H9 (cell line): ENCODE data around the gene ZNF547. TPM values are rescaled to one million over a fixed set of nuclear protein-coding genes. Genes with fewer than 3 reads are reported as not detected.

Experiments
- DNase-seq: peaks from one replicate; pipeline ENCODE4 v3.0.0-alpha.2; 2017
- H2AFZ ChIP-seq: one replicate; pipeline ENCODE4 v1.6.1; 2013; ENCODE audit warnings: mild to moderate bottlenecking, low read length, control low read depth, moderate library complexity
- H2AK5ac ChIP-seq: 2 replicates; pipeline ENCODE4 v1.6.1; 2013; ENCODE audit warnings: low read length, control low read depth, mixed read lengths; ENCODE audit not compliant: insufficient read length
- H2BK120ac ChIP-seq: one replicate; pipeline ENCODE4 v1.6.1; 2013; ENCODE audit warnings: low read depth, mild to moderate bottlenecking, low read length, control low read depth, inconsistent platforms; ENCODE audit not compliant: poor library complexity, severe bottlenecking
- H2BK12ac ChIP-seq: 2 replicates; pipeline ENCODE4 v1.6.1; 2013; ENCODE audit warnings: low read length, control low read depth, mixed read lengths, low read depth; ENCODE audit not compliant: insufficient read length
- H2BK15ac ChIP-seq: 2 replicates; pipeline ENCODE4 v1.6.1; 2013; ENCODE audit warnings: low read depth, low read length, control low read depth
- H2BK20ac ChIP-seq: one replicate; pipeline ENCODE4 v1.6.1; 2013; ENCODE audit warnings: low read depth, mild to moderate bottlenecking, low read length, control low read depth, inconsistent platforms; ENCODE audit not compliant: poor library complexity, severe bottlenecking
- H2BK5ac ChIP-seq: 2 replicates; pipeline ENCODE4 v1.6.1; 2013; ENCODE audit warnings: low read length, control low read depth, mixed read lengths; ENCODE audit not compliant: insufficient read length
- H3K14ac ChIP-seq: 2 replicates; pipeline ENCODE4 v1.6.1; 2013; ENCODE audit warnings: low read length, control low read depth; ENCODE audit not compliant: insufficient read depth
- H3K18ac ChIP-seq: 2 replicates; pipeline ENCODE4 v1.6.1; 2013; ENCODE audit warnings: low read depth, mild to moderate bottlenecking, mixed read lengths, low read length, control low read depth; ENCODE audit not compliant: insufficient read length
- H3K23ac ChIP-seq: 2 replicates; pipeline ENCODE4 v1.6.1; 2013; ENCODE audit warnings: low read length, control low read depth, mixed read lengths, low read depth; ENCODE audit not compliant: insufficient read length
- H3K23me2 ChIP-seq: 2 replicates; pipeline ENCODE4 v1.6.1; 2013; ENCODE audit warnings: low read depth, mild to moderate bottlenecking, mixed read lengths, low read length, control low read depth; ENCODE audit not compliant: insufficient read length, poor library complexity, severe bottlenecking
- H3K27ac ChIP-seq: 2 replicates; pipeline ENCODE4 v1.5.1; 2013; ENCODE audit warnings: low read length, control low read depth, mixed read lengths, low read depth; ENCODE audit not compliant: insufficient read length
- H3K27me3 ChIP-seq: 2 replicates; pipeline ENCODE4 v1.6.1; 2013; ENCODE audit warnings: low read length, control low read depth, inconsistent platforms; ENCODE audit not compliant: insufficient read depth
- H3K4ac ChIP-seq: 2 replicates; pipeline ENCODE4 v1.6.1; 2013; ENCODE audit warnings: low read depth, mild to moderate bottlenecking, control low read depth, inconsistent platforms, low read length, moderate library complexity
- H3K4me1 ChIP-seq: 2 replicates; pipeline ENCODE4 v1.6.1; 2013; ENCODE audit warnings: low read length, control low read depth, inconsistent platforms; ENCODE audit not compliant: insufficient read depth
- H3K4me2 ChIP-seq: 2 replicates; pipeline ENCODE4 v1.6.1; 2013; ENCODE audit warnings: low read length, control low read depth, mixed read lengths; ENCODE audit not compliant: insufficient read length, insufficient read depth
- H3K56ac ChIP-seq: 2 replicates; pipeline ENCODE4 v1.6.1; 2013; ENCODE audit warnings: low read depth, mild to moderate bottlenecking, mixed read lengths, low read length, control low read depth; ENCODE audit not compliant: insufficient read length
- H3K79me1 ChIP-seq: 2 replicates; pipeline ENCODE4 v1.6.1; 2013; ENCODE audit warnings: low read depth, mild to moderate bottlenecking, moderate library complexity, low read length, control low read depth, inconsistent platforms; ENCODE audit not compliant: insufficient read depth, poor library complexity, severe bottlenecking
- H3K79me2 ChIP-seq: 2 replicates; pipeline ENCODE4 v1.6.1; 2013; ENCODE audit warnings: low read length, control low read depth, inconsistent platforms; ENCODE audit not compliant: insufficient read depth
- H3K9ac ChIP-seq: 2 replicates; pipeline ENCODE4 v1.6.1; 2013; ENCODE audit warnings: low read length, control low read depth, mixed read lengths; ENCODE audit not compliant: insufficient read length; ENCODE audit errors: extremely low read depth
- H3K9me3 ChIP-seq: one replicate; pipeline ENCODE4 v1.6.1; 2013; ENCODE audit warnings: low read depth, low read length, inconsistent platforms; ENCODE audit not compliant: control insufficient read depth
- H3T11ph ChIP-seq: one replicate; pipeline ENCODE4 v1.6.1; 2013; ENCODE audit warnings: mild to moderate bottlenecking, low read length, control low read depth, inconsistent platforms
- H4K20me1 ChIP-seq: one replicate; pipeline ENCODE4 v1.6.1; 2013; ENCODE audit not compliant: control insufficient read depth, insufficient read length, insufficient read depth
- H4K5ac ChIP-seq: 2 replicates; pipeline ENCODE4 v1.6.1; 2013; ENCODE audit warnings: low read depth, mild to moderate bottlenecking, mixed read lengths, low read length, control low read depth; ENCODE audit not compliant: insufficient read length
- H4K8ac ChIP-seq: replicated peaks from 2 replicates; pipeline ENCODE4 v1.6.1; 2013; ENCODE audit warnings: low read length, control low read depth, mixed read lengths, low read depth; ENCODE audit not compliant: insufficient read length
- H4K91ac ChIP-seq: 2 replicates; pipeline ENCODE4 v1.6.1; 2013; ENCODE audit warnings: low read depth, mild to moderate bottlenecking, moderate library complexity, mixed read lengths, low read length, control low read depth; ENCODE audit not compliant: insufficient read length
- H3K27ac Mint-ChIP-seq, 3 experiments: 2 replicates in 2 of 3; 3 replicates in 1 of 3; pipeline ENCODE4 v1.8.0; 2020 to 2021; ENCODE audit warnings: mixed read lengths in 3 of 3, mild to moderate bottlenecking in 1 of 3, moderate library complexity in 1 of 3
- H3K27me3 Mint-ChIP-seq: 2 replicates; pipeline ENCODE4 v1.8.0; 2021; ENCODE audit warnings: low read depth, mild to moderate bottlenecking, moderate library complexity, mixed read lengths
- H3K36me3 Mint-ChIP-seq, 3 experiments: 2 replicates in 2 of 3; 3 replicates in 1 of 3; pipeline ENCODE4 v1.8.0; 2020 to 2021; ENCODE audit warnings: low read depth in 3 of 3, mixed read lengths in 3 of 3; ENCODE audit not compliant: insufficient read depth in 1 of 3
- H3K4me1 Mint-ChIP-seq, 2 experiments: 2 replicates each; pipeline ENCODE4 v1.8.0; 2020; ENCODE audit warnings: mixed read lengths in 2 of 2
- H3K4me3 Mint-ChIP-seq, 2 experiments: 2 replicates in 1 of 2; 3 replicates in 1 of 2; pipeline ENCODE4 v1.8.0; 2020 to 2021; ENCODE audit warnings: mild to moderate bottlenecking in 2 of 2, mixed read lengths in 2 of 2, moderate library complexity in 1 of 2
- H3K9me3 Mint-ChIP-seq, 2 experiments: 2 replicates in 1 of 2; 3 replicates in 1 of 2; pipeline ENCODE4 v1.8.0; 2020; ENCODE audit warnings: mild to moderate bottlenecking in 2 of 2, mixed read lengths in 2 of 2, moderate library complexity in 1 of 2
- WGBS: extraction: QIAGEN DNeasy Blood & Tissue Kit; methylation state at CpG from one replicate; pipeline ENCODE4 v1.1.7; 2013; ENCODE audit warnings: missing lambda C conversion rate, low lambda C conversion rate, mixed read lengths; ENCODE audit not compliant: insufficient read length; ENCODE audit errors: extremely low coverage; 5-methylcytosine and 5-hydroxymethylcytosine counted together
- total RNA-seq: library from RNA; stranded (reverse); gene quantifications from 2 replicates; pipeline ENCODE4 v1.2.1, GENCODE V29; 2021
- TF ChIP-seq, protein P1 (sequence below): fragments of 200-600 bp; sonication (generic); conservative IDR thresholded peaks from 3 replicates; pipeline ENCODE4 v1.8.0; 2021; ENCODE audit warnings: antibody characterized with exemption, mild to moderate bottlenecking

ZNF547 gene
- total RNA-seq, 1 experiment from 2014 or later: 3.8 TPM

DNA sequence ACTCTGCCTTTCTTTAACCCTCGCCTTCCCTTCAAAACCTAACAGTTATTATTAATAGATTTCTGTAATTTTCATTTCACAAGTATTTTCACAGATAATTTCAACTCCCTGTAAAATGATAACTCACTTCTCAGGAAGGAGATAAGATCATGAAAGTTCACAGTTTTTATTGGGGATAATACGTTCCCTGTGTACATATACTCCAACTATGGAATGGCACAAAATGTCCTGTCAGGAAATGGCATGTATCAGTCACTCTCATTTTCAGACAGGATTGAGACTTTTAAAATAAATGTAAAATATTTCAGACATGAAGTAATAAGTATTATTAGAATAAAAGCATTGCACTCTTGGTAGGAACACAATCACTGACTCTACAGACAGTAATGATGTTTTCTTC is 932 bp upstream of the ZNF547 start:
- TF ChIP-seq, protein P1, sequence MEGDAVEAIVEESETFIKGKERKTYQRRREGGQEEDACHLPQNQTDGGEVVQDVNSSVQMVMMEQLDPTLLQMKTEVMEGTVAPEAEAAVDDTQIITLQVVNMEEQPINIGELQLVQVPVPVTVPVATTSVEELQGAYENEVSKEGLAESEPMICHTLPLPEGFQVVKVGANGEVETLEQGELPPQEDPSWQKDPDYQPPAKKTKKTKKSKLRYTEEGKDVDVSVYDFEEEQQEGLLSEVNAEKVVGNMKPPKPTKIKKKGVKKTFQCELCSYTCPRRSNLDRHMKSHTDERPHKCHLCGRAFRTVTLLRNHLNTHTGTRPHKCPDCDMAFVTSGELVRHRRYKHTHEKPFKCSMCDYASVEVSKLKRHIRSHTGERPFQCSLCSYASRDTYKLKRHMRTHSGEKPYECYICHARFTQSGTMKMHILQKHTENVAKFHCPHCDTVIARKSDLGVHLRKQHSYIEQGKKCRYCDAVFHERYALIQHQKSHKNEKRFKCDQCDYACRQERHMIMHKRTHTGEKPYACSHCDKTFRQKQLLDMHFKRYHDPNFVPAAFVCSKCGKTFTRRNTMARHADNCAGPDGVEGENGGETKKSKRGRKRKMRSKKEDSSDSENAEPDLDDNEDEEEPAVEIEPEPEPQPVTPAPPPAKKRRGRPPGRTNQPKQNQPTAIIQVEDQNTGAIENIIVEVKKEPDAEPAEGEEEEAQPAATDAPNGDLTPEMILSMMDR: no peak
- no peaks in the 10 kb centered on the region for H3K27me3 Mint-ChIP-seq
- peak overlapping the region; percentile 47 for H3K27ac ChIP-seq

More for the DNA sequence above, 932 bp upstream of the ZNF547 start:
- H2BK20ac ChIP-seq: no peak overlapping the region
- no peak overlapping the region for H3K4ac ChIP-seq
- no peak overlapping the region for H4K5ac ChIP-seq
- peak overlapping the region; percentile 93 for H3K4me2 ChIP-seq
- H2BK15ac ChIP-seq: no peak overlapping the region
- no peaks in the 10 kb centered on the region for H3K79me1 ChIP-seq
- no peaks in the 10 kb centered on the region for H3K27me3 ChIP-seq
- H3T11ph ChIP-seq: no peak overlapping the region
- WGBS: no CpG with 5 or more reads among the region's 2 CpGs
- H3K27ac Mint-ChIP-seq: peak overlapping the region in 1 of 3 experiments; percentile 98; a peak in 2 of 7 replicates
- no peaks in the 10 kb centered on the region for H3K9me3 Mint-ChIP-seq
- no peaks in the 10 kb centered on the region for H3K9me3 ChIP-seq
- H4K91ac ChIP-seq: no peak overlapping the region
- peak overlapping the region; percentile 28; the same call in 1 of the 2 replicates for H3K14ac ChIP-seq
- H3K4me1 Mint-ChIP-seq: peaks cover 9 to 11% of the 10 kb centered on the region in 2 experiments
- peak overlapping the region; percentile 50 for H3K18ac ChIP-seq
- peaks cover 4% of the 10 kb centered on the region; the same call in 1 of the 2 replicates for H3K79me2 ChIP-seq
- H3K36me3 Mint-ChIP-seq: peaks cover 3 to 17% (median 10%) of the 10 kb centered on the region in 3 experiments; a peak in 6 of 7 replicates
- H3K9ac ChIP-seq: peak overlapping the region; percentile 65
- peak overlapping the region; percentile 88 to 92 for H3K4me3 Mint-ChIP-seq
- H2BK12ac ChIP-seq: no peak overlapping the region
- H4K8ac ChIP-seq: no peak overlapping the region
- no peak overlapping the region for H3K56ac ChIP-seq
- no peak overlapping the region for H2BK120ac ChIP-seq
- H4K20me1 ChIP-seq: no peaks in the 10 kb centered on the region
- H3K23me2 ChIP-seq: peaks cover 5% of the 10 kb centered on the region
- no peak overlapping the region for H2AFZ ChIP-seq
- no peak for DNase-seq
- no peak overlapping the region for H2BK5ac ChIP-seq
- H2AK5ac ChIP-seq: no peak overlapping the region
- H3K23ac ChIP-seq: no peak overlapping the region
- no peaks in the 10 kb centered on the region for H3K4me1 ChIP-seq
